SKM-1 treated with dmso at 0.1 percent for 144 hours (cell line): ENCODE measurements around the gene CCSER1.
"Not testable (repeated sequence)": the region's sequence is repeated elsewhere in the genome, so short reads cannot be mapped to it uniquely, and the experiment has no call there.

ENCODE experiments used
- DNase-seq: peaks from one replicate; lab custom pipeline; 2025; ENCODE audit not compliant: unreplicated experiment; lab: John Stamatoyannopoulos, UW

CCSER1 gene

DNA sequence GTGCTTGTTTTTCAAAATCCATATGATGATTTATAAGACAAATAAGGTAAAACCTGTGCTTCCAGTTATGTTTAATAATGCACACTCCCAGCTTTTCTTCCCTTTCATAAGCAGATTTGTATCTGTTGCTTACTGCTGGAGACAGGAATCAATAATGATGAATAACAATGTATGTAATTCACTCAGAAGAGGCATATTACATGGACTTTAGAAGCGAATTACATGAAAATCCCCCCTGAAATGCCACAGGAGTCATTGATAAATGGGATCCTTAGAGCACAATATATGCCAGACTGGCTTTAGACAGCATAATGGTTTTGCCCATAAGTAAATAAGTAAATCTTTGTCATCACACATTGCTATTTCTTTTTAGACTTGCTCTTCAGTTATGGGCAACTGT lies 892.3 kb downstream of the CCSER1 start:
- no peak for DNase-seq

DNA sequence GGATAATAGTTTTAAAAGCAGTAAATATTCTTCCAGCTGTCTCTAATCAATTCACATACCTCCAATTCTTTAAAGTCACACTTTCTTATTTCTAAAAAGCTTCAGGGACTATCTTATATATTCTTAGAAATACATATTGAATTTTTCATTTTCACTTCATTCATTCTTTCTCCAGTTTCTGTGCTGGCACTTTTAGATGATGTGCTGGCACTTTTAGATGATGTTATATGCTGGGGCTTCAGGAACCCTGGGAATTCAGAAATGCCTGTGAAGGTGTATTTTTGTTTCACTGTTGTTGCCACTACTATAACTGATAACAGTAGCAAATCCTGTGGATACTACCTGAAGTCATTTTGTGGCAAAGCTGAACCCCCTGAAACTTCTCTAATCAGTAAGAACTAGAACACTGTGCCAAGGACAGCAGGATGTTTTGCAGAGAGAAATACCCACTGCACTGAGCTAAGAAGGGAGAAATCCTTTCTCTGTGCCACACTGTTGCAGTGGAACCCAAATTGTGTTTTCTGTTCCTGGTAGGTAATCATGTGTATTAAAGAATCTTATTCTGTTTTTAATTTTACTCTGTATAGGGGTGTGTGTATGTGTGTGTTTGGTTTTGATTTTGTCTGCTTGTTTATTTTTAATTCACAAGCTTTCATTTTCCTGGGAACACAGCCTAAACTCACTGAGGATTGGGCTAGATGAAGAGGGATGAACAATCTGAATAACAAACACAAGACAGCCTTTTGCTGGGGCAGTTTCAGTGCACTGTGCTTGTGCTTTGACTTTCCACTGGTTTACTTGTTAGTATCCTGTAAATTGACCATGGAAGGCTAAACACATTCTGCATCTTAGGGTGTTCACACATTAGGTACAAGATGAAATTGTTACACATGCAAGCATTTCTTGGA lies 898.3 kb downstream of the CCSER1 start:
- no peak for DNase-seq

DNA sequence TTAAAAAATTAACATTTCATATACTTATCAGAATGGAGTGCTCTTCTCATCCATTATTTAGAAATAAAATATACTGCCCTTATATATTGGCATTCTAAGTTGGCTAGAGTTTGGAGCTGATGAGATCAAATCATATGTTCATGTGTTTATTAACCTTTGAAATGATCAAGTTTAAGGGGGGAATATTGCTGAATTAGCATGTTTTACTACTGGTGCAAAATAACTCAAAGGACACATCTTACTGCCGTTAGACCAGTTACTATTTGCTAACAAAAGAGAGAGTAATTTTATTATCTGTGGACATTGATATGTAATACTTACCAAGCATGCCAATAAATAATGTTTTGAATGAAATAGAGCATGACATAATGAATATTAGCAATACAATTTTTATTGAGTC lies 901.0 kb downstream of the CCSER1 start:
- DNase-seq = no peak

- no peak for DNase-seq
Measured at GRCh38 chr4:91031761-91032160, 904.6 kb downstream of the CCSER1 start.

- no peak for DNase-seq
Measured at GRCh38 chr4:91032725-91033445, 905.7 kb downstream of the CCSER1 start.

GRCh38 chr4:91035276-91035675 lies 908.1 kb downstream of the CCSER1 start:
- no peak for DNase-seq

DNA sequence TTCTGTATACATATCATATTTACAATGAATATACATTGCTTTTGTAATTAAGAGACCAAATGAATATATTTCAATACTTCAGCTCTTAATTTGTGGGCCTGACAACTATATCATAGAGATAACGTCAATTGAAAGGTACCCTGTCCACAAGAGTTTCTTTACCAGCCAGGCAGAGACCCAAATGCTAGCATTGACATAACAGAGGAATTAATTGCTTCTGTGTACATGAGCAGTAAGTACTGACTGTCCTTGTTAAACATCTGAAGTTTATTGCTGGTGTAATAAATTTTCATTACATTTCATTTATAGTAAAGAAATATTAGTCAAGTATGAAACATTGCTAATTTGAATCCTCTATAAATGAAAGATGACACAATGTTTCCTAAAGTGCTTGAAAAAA lies 910.8 kb downstream of the CCSER1 start:
- no peak for DNase-seq

DNA sequence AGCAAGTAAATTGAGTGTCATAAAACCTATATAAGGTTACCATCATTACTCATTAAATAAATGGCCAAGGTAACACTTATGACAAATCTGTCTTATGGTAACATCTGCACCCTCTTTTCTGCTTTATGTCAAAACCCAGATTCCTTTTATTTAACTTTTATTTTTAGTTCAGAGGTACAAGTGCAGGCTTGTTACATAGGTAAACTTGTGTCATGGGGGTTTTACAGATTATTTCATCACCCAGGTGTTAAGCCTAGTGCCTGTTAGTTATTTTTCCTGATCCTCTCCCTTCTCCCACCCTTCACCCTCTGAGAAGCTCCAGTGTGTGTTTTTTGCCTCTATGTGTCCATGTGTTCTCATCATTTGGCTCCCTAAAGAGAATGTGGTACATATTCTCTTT lies 930.7 kb downstream of the CCSER1 start:
- no peak for DNase-seq

DNA sequence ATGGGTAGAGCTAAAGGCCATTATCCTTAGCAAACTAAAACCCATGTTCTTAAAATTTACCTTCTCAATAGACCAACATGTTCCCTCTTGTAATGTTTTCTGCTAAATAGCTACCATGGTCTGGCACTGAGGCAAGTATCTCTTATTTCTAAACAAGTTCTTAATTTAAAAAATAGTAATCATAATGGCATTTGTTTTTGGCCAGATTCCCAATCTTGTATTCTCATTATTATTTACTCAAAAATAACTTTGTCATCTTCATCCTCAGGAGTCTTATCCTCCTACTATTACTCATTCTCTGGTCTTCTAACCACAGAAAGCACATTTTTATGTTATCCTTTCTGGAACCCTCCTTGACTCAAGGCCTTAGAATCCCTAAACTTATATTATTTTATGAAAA lies 931.2 kb downstream of the CCSER1 start:
- no peak for DNase-seq

GRCh38 chr4:91064157-91064853 lies 937.1 kb downstream of the CCSER1 start:
- DNase-seq = no peak

DNA sequence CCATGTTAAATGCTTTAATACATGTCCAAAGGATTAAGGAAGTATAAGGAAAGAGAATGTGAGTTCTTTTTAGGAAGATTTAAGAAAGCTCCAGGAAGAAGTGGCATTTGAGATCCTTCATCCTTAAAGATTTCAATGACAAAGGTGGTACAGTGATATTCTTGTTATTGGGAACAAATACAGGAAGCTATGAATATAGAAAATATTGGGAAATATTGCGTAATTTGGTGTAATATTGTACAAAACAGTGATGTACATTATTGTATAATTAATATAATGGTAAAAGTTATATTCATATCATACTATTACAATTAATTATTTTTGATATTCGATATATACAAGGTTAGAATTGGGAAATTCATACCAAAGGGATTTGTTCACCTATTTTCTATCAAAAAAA lies 937.9 kb downstream of the CCSER1 start:
- no peak for DNase-seq

DNA sequence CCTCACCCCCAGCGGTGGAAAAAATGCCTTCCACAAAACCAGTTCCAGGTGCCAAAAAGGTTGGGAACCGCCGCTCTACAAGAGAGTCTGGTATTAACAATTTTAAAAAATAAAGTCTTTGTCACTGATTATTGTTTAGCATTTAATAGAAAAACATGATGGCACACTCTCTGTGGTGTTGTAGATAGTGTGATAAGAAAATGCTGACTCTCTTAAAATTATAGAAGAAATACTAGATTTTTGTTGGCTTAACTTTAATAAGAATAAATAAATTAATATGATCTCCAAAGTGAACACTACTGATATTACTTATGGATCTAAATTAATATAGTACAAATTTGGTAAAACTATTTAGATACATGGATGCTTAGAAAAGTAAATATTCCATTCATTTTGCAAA lies 943.5 kb downstream of the CCSER1 start:
- no peak for DNase-seq

- DNase-seq = no peak
Measured at GRCh38 chr4:91076147-91076546, 949.0 kb downstream of the CCSER1 start.

DNA sequence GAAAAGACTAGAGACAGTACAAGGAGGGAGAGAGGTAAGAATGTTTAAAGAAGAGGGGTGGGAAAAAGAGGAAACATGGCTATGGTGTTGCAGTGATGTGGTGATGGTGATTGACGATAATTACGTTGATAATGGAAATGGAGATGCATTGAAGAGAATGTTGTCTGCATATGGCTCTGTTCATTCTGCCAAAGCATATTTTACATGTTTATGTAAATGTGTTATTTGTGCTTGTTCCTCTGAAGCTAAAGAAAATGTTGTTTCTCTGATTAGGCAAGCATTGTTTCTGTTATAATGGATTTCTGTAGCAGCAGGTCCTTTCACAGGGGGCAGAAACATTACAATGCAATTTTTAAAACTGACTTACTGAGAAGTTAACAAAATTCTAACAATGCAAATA lies 958.8 kb downstream of the CCSER1 start:
- no peak for DNase-seq

GRCh38 chr4:91087743-91088142 lies 960.5 kb downstream of the CCSER1 start:
- DNase-seq = no peak

DNA sequence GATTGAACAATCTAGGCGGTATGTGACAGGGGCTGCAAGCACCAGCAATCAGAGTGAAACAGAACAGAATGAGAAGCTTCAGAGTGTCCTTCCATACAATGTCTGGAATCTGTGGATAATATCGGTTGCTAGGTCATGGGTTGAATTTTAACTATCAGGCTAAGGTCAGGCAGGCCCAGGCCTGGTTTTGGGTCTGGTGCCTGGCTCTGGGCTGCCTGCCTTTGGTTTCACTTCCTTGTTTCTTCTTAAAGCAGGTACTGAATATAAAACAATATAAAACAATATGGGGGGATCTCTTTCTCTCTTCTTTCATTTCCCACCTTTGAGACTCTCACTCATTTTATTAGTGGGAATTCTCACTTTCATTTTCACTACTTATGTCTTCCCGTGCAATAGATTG lies 962.0 kb downstream of the CCSER1 start:
- no peak for DNase-seq

DNA sequence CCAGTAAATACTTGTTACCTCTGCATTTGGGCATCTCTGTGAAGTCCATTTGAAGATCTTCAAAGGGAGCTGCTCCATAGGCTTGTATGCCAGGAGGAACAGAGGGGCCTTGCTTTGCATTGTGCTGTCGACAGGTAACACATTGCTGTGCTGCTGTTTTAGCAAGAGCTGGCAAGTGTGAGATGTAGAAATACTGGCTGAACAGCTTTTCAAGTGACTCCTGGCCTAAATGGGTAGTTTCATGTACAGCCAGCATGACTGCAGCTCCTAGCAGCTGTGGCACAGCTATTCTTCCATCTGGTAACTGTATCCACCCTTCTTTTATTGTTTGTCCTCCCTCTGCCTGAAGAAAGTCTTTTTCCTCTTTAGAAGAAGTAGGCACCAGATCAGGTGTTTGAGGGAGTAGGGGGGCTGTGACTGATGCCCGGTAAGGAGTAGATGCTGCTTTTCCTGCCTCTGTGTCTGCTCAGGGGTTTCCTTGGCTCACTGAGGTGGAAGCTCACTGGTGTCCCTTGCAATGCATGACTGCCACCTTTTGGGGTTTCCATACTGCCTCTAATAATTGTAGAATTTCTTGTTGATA lies 965.3 kb downstream of the CCSER1 start:
- DNase-seq = no peak

DNA sequence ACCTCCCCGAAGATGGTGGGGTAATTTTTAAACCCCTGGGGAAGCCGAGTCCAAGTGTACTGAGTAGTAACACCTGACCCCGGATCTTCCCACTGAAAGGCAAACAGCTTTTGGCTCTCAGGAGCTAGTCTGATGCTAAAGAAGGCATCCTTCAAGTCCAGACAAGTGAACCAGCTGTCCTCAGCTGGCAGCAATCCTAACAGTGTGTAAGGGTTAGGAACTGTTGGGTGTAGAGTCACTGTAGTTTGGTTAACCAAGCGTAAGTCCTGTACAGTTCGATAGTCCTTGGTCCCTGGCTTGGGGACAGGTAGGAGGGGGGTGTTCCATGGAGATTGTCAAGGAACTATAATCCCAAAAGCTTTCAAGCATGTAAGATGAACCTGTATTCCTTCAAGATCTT lies 967.0 kb downstream of the CCSER1 start:
- DNase-seq = not testable (repeated sequence)

DNA sequence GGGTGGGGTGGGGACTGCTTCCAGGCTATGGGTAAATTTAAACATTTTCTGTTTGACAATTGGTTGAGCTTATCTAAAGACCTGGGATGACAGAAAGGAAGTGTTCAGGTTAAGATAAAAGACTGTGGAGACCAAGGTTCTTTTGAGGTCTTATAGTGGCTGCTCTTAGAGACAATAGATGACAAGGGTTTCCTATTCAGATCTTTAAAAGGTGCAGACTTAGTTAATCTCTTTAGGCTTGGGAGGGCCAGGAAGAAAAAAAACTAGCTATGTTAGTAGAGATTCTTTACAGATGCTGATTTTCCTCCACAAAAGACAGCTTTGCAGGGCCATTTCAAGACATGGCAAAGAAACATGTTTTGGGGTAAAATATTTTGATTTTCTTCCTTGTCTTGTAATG lies 972.5 kb downstream of the CCSER1 start:
- no peak for DNase-seq

DNA sequence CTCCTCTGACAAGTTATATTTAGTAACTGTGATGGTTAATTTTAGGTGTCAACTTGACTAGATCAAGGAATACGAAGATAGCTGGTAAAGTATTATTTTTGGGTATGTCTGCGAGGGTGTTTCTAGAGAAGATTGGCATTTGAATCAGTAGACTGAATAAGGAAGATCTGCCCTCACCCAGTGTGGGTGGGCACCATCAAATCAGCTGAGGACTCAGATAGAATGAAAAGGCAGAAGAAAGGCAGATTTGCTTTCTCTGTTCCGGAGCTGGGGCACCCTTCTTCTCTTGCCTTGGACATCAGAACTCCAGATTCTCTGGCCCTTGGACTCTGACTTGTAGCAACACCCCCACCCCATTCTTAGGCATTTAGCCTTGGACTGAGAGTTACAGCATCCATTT lies 981.6 kb downstream of the CCSER1 start:
- DNase-seq = no peak

- DNase-seq = no peak
Measured at GRCh38 chr4:91111556-91111955, 984.4 kb downstream of the CCSER1 start.
